GM23338 (cell line): ENCODE measurements around the gene LRRFIP2. TPM values are rescaled to one million over a fixed set of nuclear protein-coding genes. Genes with fewer than 3 reads are reported as not detected.

Experiments
- ATAC-seq: fragments of 200-7000 bp; cut with Tn5 transposase; 3 replicates; pipeline ENCODE4 v1.9.1; 2020
- DNase-seq: peaks from one replicate; pipeline ENCODE4 v3.0.0-alpha.2; 2015; ENCODE audit warnings: low spot score
- H2AFZ ChIP-seq: fragments of 200-600 bp; sonication (generic); 2 replicates; pipeline ENCODE4 v1.8.0; 2016; ENCODE audit warnings: antibody characterized with exemption, mild to moderate bottlenecking, moderate library complexity
- H3F3A ChIP-seq: fragments of 200-600 bp; sonication (generic); replicated peaks from 2 replicates; pipeline ENCODE4 v1.8.0; 2017; ENCODE audit warnings: antibody characterized with exemption, mixed run types, low read depth
- H3K27ac ChIP-seq: fragments of 200-600 bp; sonication (generic); 2 replicates; pipeline ENCODE4 v1.6.1; 2016; ENCODE audit warnings: low read depth
- H3K27me3 ChIP-seq: fragments of 200-600 bp; sonication (generic); 2 replicates; pipeline ENCODE4 v1.8.0; 2016; ENCODE audit warnings: mild to moderate bottlenecking, mixed run types, moderate library complexity; ENCODE audit not compliant: insufficient read depth
- H3K36me3 ChIP-seq: fragments of 200-600 bp; sonication (generic); 2 replicates; pipeline ENCODE4 v1.8.0; 2016; ENCODE audit warnings: mild to moderate bottlenecking; ENCODE audit not compliant: insufficient read depth
- H3K4me1 ChIP-seq: fragments of 200-600 bp; sonication (generic); 2 replicates; pipeline ENCODE4 v1.8.0; 2016; ENCODE audit warnings: mild to moderate bottlenecking, moderate library complexity; ENCODE audit not compliant: insufficient read depth
- H3K4me2 ChIP-seq: fragments of 200-600 bp; sonication (generic); 2 replicates; pipeline ENCODE4 v1.7.1; 2017; ENCODE audit warnings: mixed run types
- H3K4me3 ChIP-seq: fragments of 200-600 bp; sonication (generic); 2 replicates; pipeline ENCODE4 v1.6.1; 2016; ENCODE audit warnings: mixed run types
- H3K79me2 ChIP-seq: fragments of 200-600 bp; sonication (generic); replicated peaks from 2 replicates; pipeline ENCODE4 v1.8.0; 2017; ENCODE audit warnings: mild to moderate bottlenecking; ENCODE audit not compliant: insufficient read depth
- H3K9me2 ChIP-seq: fragments of 200-600 bp; sonication (generic); 2 replicates; pipeline ENCODE4 v1.8.0; 2017; ENCODE audit not compliant: insufficient read depth
- H4K20me1 ChIP-seq: fragments of 200-600 bp; sonication (generic); replicated peaks from 2 replicates; pipeline ENCODE4 v1.8.0; 2017; ENCODE audit warnings: mild to moderate bottlenecking; ENCODE audit not compliant: insufficient read depth
- H3K27ac Mint-ChIP-seq: 2 replicates; pipeline ENCODE4 v1.8.0; 2020; ENCODE audit warnings: inconsistent platforms, mild to moderate bottlenecking, moderate library complexity, mixed read lengths
- H3K27me3 Mint-ChIP-seq: 3 replicates; pipeline ENCODE4 v1.8.0; 2022; ENCODE audit warnings: low read depth, mild to moderate bottlenecking, moderate library complexity, mixed read lengths, inconsistent platforms; ENCODE audit not compliant: insufficient read depth, poor library complexity
- H3K36me3 Mint-ChIP-seq: 3 replicates; pipeline ENCODE4 v1.8.0; 2021; ENCODE audit warnings: low read depth, mild to moderate bottlenecking, inconsistent platforms, moderate library complexity, mixed read lengths
- H3K4me1 Mint-ChIP-seq: 3 replicates; pipeline ENCODE4 v1.8.0; 2020; ENCODE audit warnings: mild to moderate bottlenecking, inconsistent platforms, mixed read lengths
- H3K4me3 Mint-ChIP-seq: 3 replicates; pipeline ENCODE4 v1.8.0; 2021; ENCODE audit warnings: moderate library complexity, mild to moderate bottlenecking, inconsistent platforms, mixed read lengths
- H3K9me3 Mint-ChIP-seq: 3 replicates; pipeline ENCODE4 v1.8.0; 2020; ENCODE audit warnings: moderate library complexity, mild to moderate bottlenecking, inconsistent platforms, mixed read lengths
- CREB1 ChIP-seq: fragments of 250-450 bp; sonication (Bioruptor Pico); IDR thresholded peaks from 2 replicates; pipeline ENCODE4 v1.5.0; 2020; ENCODE audit warnings: low read depth, mild to moderate bottlenecking, moderate library complexity
- CTCF ChIP-seq, 2 experiments: fragments of 200-600 bp in 1 of 2; sonication (generic) in 1 of 2; conservative IDR thresholded peaks; 2 replicates each; pipeline versions ENCODE4 v1.5.1 to v1.6.1; 2016 to 2017; ENCODE audit warnings: antibody characterized with exemption in 2 of 2, low read depth in 2 of 2, mild to moderate bottlenecking in 2 of 2, moderate library complexity in 1 of 2
- EZH2phosphoT487 ChIP-seq: fragments of 200-600 bp; sonication (generic); IDR thresholded peaks from one replicate; pipeline ENCODE4 v1.8.1; 2018; ENCODE audit warnings: antibody characterized with exemption; ENCODE audit not compliant: unreplicated experiment
- ZNF114 ChIP-seq: fragments of 250-450 bp; sonication (Bioruptor Pico); IDR thresholded peaks from 2 replicates; pipeline ENCODE4 v1.5.0; 2020; ENCODE audit warnings: mild to moderate bottlenecking, moderate library complexity
- ZNF331 ChIP-seq: fragments of 250-450 bp; sonication (Bioruptor Pico); IDR thresholded peaks from 2 replicates; pipeline ENCODE4 v1.5.0; 2020; ENCODE audit warnings: low read depth, mild to moderate bottlenecking, moderate library complexity
- polyA plus RNA-seq: library from polyadenylated mRNA; unstranded; fragments of >200 nt; fragmentation: Nextera tagmentation; extraction: Ambion mirVana; gene quantifications from 2 replicates; pipeline ENCODE4 v1.2.1, GENCODE V29; 2016
- total RNA-seq: library from RNA; depleted of rRNA; stranded (reverse); fragments of >200 nt; shearing (Covaris generic); gene quantifications from 2 replicates; pipeline ENCODE4 v1.2.3, GENCODE V29; 2014
- TF ChIP-seq, protein P1 (sequence below): IDR thresholded peaks from one replicate; pipeline ENCODE4 v1.6.1; 2018; ENCODE audit warnings: antibody characterized with exemption; ENCODE audit not compliant: unreplicated experiment

Gene LRRFIP2
- total and polyA plus RNA-seq, 2 experiments from 2014 or later: 20.3 to 29.0 TPM

DNA sequence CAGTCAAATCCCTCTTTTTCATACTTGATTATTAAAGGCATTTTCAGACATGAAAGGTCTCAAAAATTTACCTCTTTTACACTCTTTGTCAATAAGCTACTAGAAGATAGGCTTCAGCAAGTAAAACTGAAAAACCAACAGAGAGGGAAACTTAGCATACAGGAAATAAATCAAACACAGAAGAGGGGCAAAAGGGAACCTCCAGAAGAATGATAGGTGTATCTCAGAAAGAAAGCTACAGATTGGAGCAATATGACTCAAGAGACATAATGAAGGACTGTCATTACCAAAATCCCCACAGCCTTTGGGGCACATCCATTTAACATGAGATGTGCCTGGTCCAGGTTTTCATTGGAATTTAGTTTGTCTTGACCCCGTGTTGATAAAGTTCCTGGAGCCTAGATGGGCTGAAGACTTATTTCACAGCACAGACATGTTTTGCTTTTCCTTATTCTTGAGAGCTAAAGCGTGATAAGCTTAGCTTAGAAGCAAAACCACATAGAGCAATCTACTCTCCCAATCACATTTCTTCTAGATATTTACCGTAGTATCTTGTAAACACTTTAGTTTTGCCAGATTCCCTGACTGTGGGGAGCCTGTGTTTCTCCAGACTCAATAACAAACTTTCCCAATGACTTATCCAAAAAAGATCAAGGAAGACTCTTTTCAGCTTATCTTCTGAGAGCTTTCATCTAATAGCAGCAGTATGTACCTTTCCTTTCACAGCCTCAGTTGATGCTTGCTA, 11.7 kb downstream of the LRRFIP2 start:
- no peaks in the 10 kb centered on the region for H3K36me3 ChIP-seq
- Mint-ChIP-seq H3K4me3 (no peak overlapping the region), H3K27ac (peak overlapping the region; percentile 26; the same call in 1 of the 2 replicates), H3K9me3 (no peaks in the 10 kb centered on the region), H3K4me1 (peaks cover 18% of the 10 kb centered on the region), H3K27me3 (peaks cover 2% of the 10 kb centered on the region), H3K36me3 (peaks cover 8% of the 10 kb centered on the region; the same call in 1 of the 3 replicates)
- no peak overlapping the region for H2AFZ ChIP-seq
- DNase-seq (no peak), ATAC-seq (no peak)
- no peaks in the 10 kb centered on the region for H4K20me1 ChIP-seq
- H3K4me2 ChIP-seq: no peak overlapping the region
- H3K9me2 ChIP-seq: no peaks in the 10 kb centered on the region
- H3K27ac ChIP-seq: 0 out of 2 replicates have a peak overlapping the region, but pooled peaks have one; percentile 2
- no peaks in the 10 kb centered on the region for H3K27me3 ChIP-seq
- H3K4me3 ChIP-seq: no peak overlapping the region
- H3K4me1 ChIP-seq: no peaks in the 10 kb centered on the region; the same call in none of the 2 replicates
- no peaks in the 10 kb centered on the region for H3F3A ChIP-seq
- peaks cover 9% of the 10 kb centered on the region for H3K79me2 ChIP-seq
- no peak for TF ChIP-seq CREB1 (CRISPR knock-in tag)
- no peak for TF ChIP-seq ZNF114 (CRISPR knock-in tag)
- TF ChIP-seq CTCF (conservative IDR thresholded peaks at IDR 0.05; ENCODE audit: low read depth in 2 of 2): no peak

- no peaks in the 10 kb centered on the region for H3K9me3 Mint-ChIP-seq
- no peaks in the 10 kb centered on the region; the same call in none of the 2 replicates for H3K4me1 ChIP-seq
- no peaks in the 10 kb centered on the region for H3K36me3 ChIP-seq
- ATAC-seq: no peak
- DNase-seq: no peak
- H3K27ac ChIP-seq: no peak overlapping the region
- no peaks in the 10 kb centered on the region for H4K20me1 ChIP-seq
- no peak overlapping the region for H3K4me3 Mint-ChIP-seq
- H3K27me3 Mint-ChIP-seq: peaks cover 2% of the 10 kb centered on the region
- H3K4me1 Mint-ChIP-seq: peaks cover 18% of the 10 kb centered on the region
- TF ChIP-seq ZNF331 (CRISPR knock-in tag): no peak
- no peak for TF ChIP-seq CTCF (conservative IDR thresholded peaks at IDR 0.05; ENCODE audit: low read depth in 2 of 2)
- TF ChIP-seq, protein P1, sequence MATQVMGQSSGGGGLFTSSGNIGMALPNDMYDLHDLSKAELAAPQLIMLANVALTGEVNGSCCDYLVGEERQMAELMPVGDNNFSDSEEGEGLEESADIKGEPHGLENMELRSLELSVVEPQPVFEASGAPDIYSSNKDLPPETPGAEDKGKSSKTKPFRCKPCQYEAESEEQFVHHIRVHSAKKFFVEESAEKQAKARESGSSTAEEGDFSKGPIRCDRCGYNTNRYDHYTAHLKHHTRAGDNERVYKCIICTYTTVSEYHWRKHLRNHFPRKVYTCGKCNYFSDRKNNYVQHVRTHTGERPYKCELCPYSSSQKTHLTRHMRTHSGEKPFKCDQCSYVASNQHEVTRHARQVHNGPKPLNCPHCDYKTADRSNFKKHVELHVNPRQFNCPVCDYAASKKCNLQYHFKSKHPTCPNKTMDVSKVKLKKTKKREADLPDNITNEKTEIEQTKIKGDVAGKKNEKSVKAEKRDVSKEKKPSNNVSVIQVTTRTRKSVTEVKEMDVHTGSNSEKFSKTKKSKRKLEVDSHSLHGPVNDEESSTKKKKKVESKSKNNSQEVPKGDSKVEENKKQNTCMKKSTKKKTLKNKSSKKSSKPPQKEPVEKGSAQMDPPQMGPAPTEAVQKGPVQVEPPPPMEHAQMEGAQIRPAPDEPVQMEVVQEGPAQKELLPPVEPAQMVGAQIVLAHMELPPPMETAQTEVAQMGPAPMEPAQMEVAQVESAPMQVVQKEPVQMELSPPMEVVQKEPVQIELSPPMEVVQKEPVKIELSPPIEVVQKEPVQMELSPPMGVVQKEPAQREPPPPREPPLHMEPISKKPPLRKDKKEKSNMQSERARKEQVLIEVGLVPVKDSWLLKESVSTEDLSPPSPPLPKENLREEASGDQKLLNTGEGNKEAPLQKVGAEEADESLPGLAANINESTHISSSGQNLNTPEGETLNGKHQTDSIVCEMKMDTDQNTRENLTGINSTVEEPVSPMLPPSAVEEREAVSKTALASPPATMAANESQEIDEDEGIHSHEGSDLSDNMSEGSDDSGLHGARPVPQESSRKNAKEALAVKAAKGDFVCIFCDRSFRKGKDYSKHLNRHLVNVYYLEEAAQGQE: no peak
- TF ChIP-seq EZH2phosphoT487: no peak
- H3K9me2 ChIP-seq: no peaks in the 10 kb centered on the region
- no peak overlapping the region for H2AFZ ChIP-seq
- peaks cover 8% of the 10 kb centered on the region; the same call in 1 of the 3 replicates for H3K36me3 Mint-ChIP-seq
- H3F3A ChIP-seq: no peaks in the 10 kb centered on the region
- no peak overlapping the region for H3K4me2 ChIP-seq
- peaks cover 17% of the 10 kb centered on the region for H3K79me2 ChIP-seq
- no peak overlapping the region for H3K4me3 ChIP-seq
- no peaks in the 10 kb centered on the region for H3K27me3 ChIP-seq
- H3K27ac Mint-ChIP-seq: no peak overlapping the region
Observed at GRCh38 chr3:37161351-37161750, 13.0 kb downstream of the LRRFIP2 start.
